HepG2 (cell line): Measurements from ENCODE around the gene TSGA10IP. TPM values are rescaled to one million over a fixed set of nuclear protein-coding genes. Genes with fewer than 3 reads are reported as not detected.
A peak's percentile ranks its signal among the peaks of the same experiment; 100 is the strongest.

Experiments used
- ATF1 ChIP-seq: IDR thresholded peaks from 2 replicates; pipeline ENCODE4 v1.6.1; 2016; ENCODE audit warnings: mild to moderate bottlenecking, control low read depth
- CBX1 ChIP-seq: IDR thresholded peaks from one replicate; pipeline ENCODE4 v1.6.1; 2016; ENCODE audit warnings: antibody characterized with exemption, low read depth
- GABPB1 ChIP-seq: IDR thresholded peaks from 2 replicates; pipeline ENCODE4 v1.6.1; 2016; ENCODE audit warnings: mild to moderate bottlenecking, missing genetic modification reagents, moderate library complexity, missing compliant biosample characterization
- HNRNPL ChIP-seq: fragments of 200-400 bp; formaldehyde crosslinking; IDR thresholded peaks from 2 replicates; pipeline ENCODE4 v1.6.1; 2017; ENCODE audit warnings: mild to moderate bottlenecking, low read depth, low read length
- IKZF4 ChIP-seq: sonication (generic); formaldehyde crosslinking; IDR thresholded peaks from 2 replicates; pipeline ENCODE4 v1.5.1; 2020; ENCODE audit warnings: borderline replicate concordance, mild to moderate bottlenecking, low read depth, missing genetic modification reagents; ENCODE audit errors: not compliant biosample characterization
- KDM2A ChIP-seq: sonication (generic); formaldehyde crosslinking; IDR thresholded peaks from 2 replicates; pipeline ENCODE4 v1.4.0; 2020; ENCODE audit warnings: low read depth, missing genetic modification reagents, borderline replicate concordance
- MYNN ChIP-seq: sonication (generic); formaldehyde crosslinking; IDR thresholded peaks from 2 replicates; pipeline ENCODE4 v1.4.0; 2020; ENCODE audit warnings: mild to moderate bottlenecking, low read depth, missing genetic modification reagents
- PLSCR1 ChIP-seq: sonication (generic); formaldehyde crosslinking; IDR thresholded peaks from 2 replicates; pipeline ENCODE4 v1.5.0; 2020; ENCODE audit warnings: missing genetic modification reagents, mild to moderate bottlenecking, borderline replicate concordance
- PREB ChIP-seq: sonication (generic); formaldehyde crosslinking; IDR thresholded peaks from 2 replicates; pipeline ENCODE4 v1.4.0; 2020; ENCODE audit warnings: missing genetic modification reagents
- PTBP1 ChIP-seq: fragments of 200-400 bp; formaldehyde crosslinking; IDR thresholded peaks from 2 replicates; pipeline ENCODE4 v1.6.1; 2018; ENCODE audit warnings: low read length, low read depth; ENCODE audit not compliant: poor library complexity, severe bottlenecking
- TBX3 ChIP-seq: fragments of 450-650 bp; IDR thresholded peaks from 2 replicates; pipeline ENCODE4 v1.6.1; 2017; ENCODE audit warnings: antibody characterized with exemption, mild to moderate bottlenecking, inconsistent platforms, borderline replicate concordance
- TGIF2 ChIP-seq: IDR thresholded peaks from 2 replicates; pipeline ENCODE4 v1.6.1; 2016; ENCODE audit warnings: control low read depth, missing compliant biosample characterization
- TP53 ChIP-seq: sonication (generic); formaldehyde crosslinking; conservative IDR thresholded peaks from 2 replicates; pipeline ENCODE4 v1.4.0; 2020; ENCODE audit warnings: missing genetic modification reagents
- ZBED4 ChIP-seq: sonication (generic); formaldehyde crosslinking; IDR thresholded peaks from 2 replicates; pipeline ENCODE4 v1.4.0; 2020; ENCODE audit warnings: missing genetic modification reagents, borderline replicate concordance
- ZBTB7B ChIP-seq: sonication (generic); formaldehyde crosslinking; IDR thresholded peaks from 2 replicates; pipeline ENCODE4 v1.4.0; 2020; ENCODE audit warnings: missing genetic modification reagents
- ZNF253 ChIP-seq: sonication (generic); formaldehyde crosslinking; IDR thresholded peaks from 2 replicates; pipeline ENCODE4 v1.8.0; 2022; ENCODE audit warnings: mild to moderate bottlenecking, missing genetic modification reagents, borderline replicate concordance
- ZNF260 ChIP-seq: sonication (generic); formaldehyde crosslinking; IDR thresholded peaks from 2 replicates; pipeline ENCODE4 v1.4.0; 2020; ENCODE audit warnings: missing genetic modification reagents, low read depth, mild to moderate bottlenecking, borderline replicate concordance
- ZNF614 ChIP-seq: IDR thresholded peaks from 2 replicates; pipeline ENCODE4 v1.6.1; 2018; ENCODE audit warnings: missing biosample characterization, missing genetic modification reagents, inconsistent platforms, borderline replicate concordance
- ZNF784 ChIP-seq: sonication (generic); formaldehyde crosslinking; IDR thresholded peaks from 2 replicates; pipeline ENCODE4 v1.5.1; 2020; ENCODE audit warnings: missing genetic modification reagents, mild to moderate bottlenecking, borderline replicate concordance
- ZUFSP ChIP-seq: sonication (generic); formaldehyde crosslinking; IDR thresholded peaks from 2 replicates; pipeline ENCODE4 v1.9.0; 2021; ENCODE audit warnings: missing genetic modification reagents, mild to moderate bottlenecking, borderline replicate concordance
- polyA plus RNA-seq, 8 experiments: library from polyadenylated mRNA; depleted of rRNA in 3 of 8; stranded (reverse) in 7 of 8; unstranded in 1 of 8; fragments of >200 nt; fragmentation: Illumina TruSeq in 4 of 8; extraction: Trizol in 4 of 8; gene quantifications; 2 replicates each; pipeline versions ENCODE4 v1.2.1 to v1.2.3, GENCODE V29; 2011 to 2016; ENCODE audit warnings: low read depth in 4 of 8, missing spikeins in 1 of 8, mixed read lengths in 1 of 8; ENCODE audit not compliant: insufficient read depth in 1 of 8
- total RNA-seq, 5 experiments: library from RNA; depleted of rRNA; stranded (reverse); fragments of >200 nt; fragmentation: Illumina TruSeq; extraction: Trizol; gene quantifications; 2 replicates each; pipeline ENCODE4 v1.2.3, GENCODE V29; 2016; ENCODE audit warnings: low read depth in 1 of 5

Gene TSGA10IP
- total and polyA plus RNA-seq, 2 of the 13 experiments (the other 11 are each of a cell fraction or from before 2014, with no cell fraction given), result not detected

- TF ChIP-seq ZNF614 (CRISPR knock-in tag) (no peak), HNRNPL (0 out of 2 replicates have a peak, but pooled peaks have one; percentile 17), ATF1 (peak; percentile 44; the same call in 1 of the 2 replicates), ZUFSP (CRISPR knock-in tag) (no peak), ZNF784 (CRISPR knock-in tag) (peak; percentile 85), TP53 (no peak; the same call in 1 of the 2 replicates), GABPB1 (CRISPR knock-in tag) (peak; percentile 99), ZBTB7B (CRISPR knock-in tag) (peak; percentile 77; the same call in 1 of the 2 replicates), TBX3 (no peak), MYNN (CRISPR knock-in tag) (no peak; the same call in 1 of the 2 replicates), PREB (no peak), PLSCR1 (CRISPR knock-in tag) (no peak), IKZF4 (CRISPR knock-in tag) (peak; percentile 92), CBX1 (no peak), TGIF2 (CRISPR knock-in tag) (no peak), ZNF253 (CRISPR knock-in tag) (no peak), KDM2A (peak; percentile 97), ZBED4 (CRISPR knock-in tag) (peak; percentile 64), ZNF260 (CRISPR knock-in tag) (no peak), PTBP1 (no peak)
Observed at GRCh38 chr11:65961267-65962140, 16.2 kb downstream of the TSGA10IP start, which contains the start of gene SART1 (continued).
